Measurements from ENCODE around the gene SRRM2. TPM values are rescaled to one million over a fixed set of nuclear protein-coding genes. Genes with fewer than 3 reads are reported as not detected.

The SRRM2 gene
- total and polyA plus RNA-seq, 8 donors: 536 to 710 (median 632) TPM

DNA sequence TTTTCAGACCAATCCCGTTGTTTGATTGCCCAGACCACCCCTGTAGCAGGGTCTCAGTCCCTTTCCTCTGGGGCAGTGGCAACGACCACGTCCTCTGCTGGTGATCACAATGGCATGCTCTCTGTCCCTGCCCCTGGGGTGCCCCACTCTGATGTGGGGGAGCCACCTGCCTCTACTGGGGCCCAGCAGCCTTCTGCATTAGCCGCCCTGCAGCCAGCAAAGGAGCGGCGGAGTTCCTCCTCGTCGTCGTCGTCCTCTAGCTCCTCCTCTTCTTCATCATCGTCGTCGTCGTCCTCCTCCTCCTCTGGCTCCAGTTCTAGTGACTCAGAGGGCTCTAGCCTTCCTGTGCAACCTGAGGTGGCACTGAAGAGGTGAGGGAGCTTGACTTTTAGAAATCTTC lies 15.5 kb downstream of the SRRM2 start:
- peaks cover 0 to 6% of the 10 kb centered on the region in 2 donors for H3K4me1 ChIP-seq
- DNase-seq: no peak

GRCh38 chr16:2768403-2769089 lies 16.1 kb downstream of the SRRM2 start:
- peaks cover 0 to 6% of the 10 kb centered on the region in 2 donors for H3K4me1 ChIP-seq
- no peaks in the 10 kb centered on the region for H3K9me3 ChIP-seq
- no peak overlapping the region for H3K4me3 ChIP-seq
- H3K27me3 ChIP-seq: no peaks in the 10 kb centered on the region
- intact Hi-C loops (cut with DNase I): no loop called here
- H3K36me3 ChIP-seq: peaks cover 5 to 100% of the 10 kb centered on the region in 2 donors
- TF ChIP-seq CTCF (IDR thresholded peaks at IDR 0.05): no peak
- DNase-seq (no peak), ATAC-seq (no peak)
- H3K27ac ChIP-seq: no peak overlapping the region

More for the DNA sequence above, 15.5 kb downstream of the SRRM2 start:
- ATAC-seq: no peak
- H3K36me3 ChIP-seq: peaks cover 11 to 100% of the 10 kb centered on the region in 2 donors
- intact Hi-C loops (cut with DNase I): no loop called here
- H3K27me3 ChIP-seq: no peaks in the 10 kb centered on the region
- no peak overlapping the region for H3K4me3 ChIP-seq
- no peak for TF ChIP-seq CTCF (IDR thresholded peaks at IDR 0.05)
- no peak overlapping the region for H3K27ac ChIP-seq
- H3K9me3 ChIP-seq: no peaks in the 10 kb centered on the region

GRCh38 chr16:2769100-2769529 lies 16.7 kb downstream of the SRRM2 start:
- Histone ChIP-seq H3K4me3 (no peak overlapping the region), H3K27ac (no peak overlapping the region), H3K4me1 (peaks cover 0 to 7% of the 10 kb centered on the region in 2 donors), H3K27me3 (no peaks in the 10 kb centered on the region), H3K36me3 (peaks cover 5 to 100% of the 10 kb centered on the region in 2 donors), H3K9me3 (no peaks in the 10 kb centered on the region)
- intact Hi-C loops (cut with DNase I): no loop called here
- DNase-seq (no peak), ATAC-seq (no peak)
- no peak for TF ChIP-seq CTCF (IDR thresholded peaks at IDR 0.05)

DNA sequence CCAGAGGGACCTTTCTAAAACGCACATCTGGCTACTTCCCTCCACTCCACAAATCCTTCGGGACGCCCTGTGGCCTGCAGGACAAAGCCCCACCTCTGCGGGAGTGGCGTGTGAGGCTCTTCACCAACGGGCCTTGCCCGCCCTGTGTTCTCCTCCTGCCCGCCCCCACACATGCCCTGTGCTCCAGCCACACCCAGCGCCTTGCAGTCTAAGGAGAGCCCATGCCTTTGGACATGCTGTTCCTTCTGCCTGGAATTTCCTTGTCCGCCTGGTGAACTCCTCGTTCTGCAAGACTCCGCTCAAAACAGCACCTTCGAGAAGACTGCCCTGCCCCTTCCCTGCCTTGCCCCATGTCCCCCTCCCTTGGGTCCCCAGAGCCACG lies 17.2 kb downstream of the SRRM2 start:
- no peak for TF ChIP-seq CTCF (IDR thresholded peaks at IDR 0.05)
- H3K36me3 ChIP-seq: peaks cover 5 to 100% of the 10 kb centered on the region in 2 donors
- H3K27me3 ChIP-seq: no peaks in the 10 kb centered on the region
- peaks cover 0 to 13% of the 10 kb centered on the region in 2 donors for H3K4me1 ChIP-seq
- H3K4me3 ChIP-seq: no peak overlapping the region
- no peak overlapping the region for H3K27ac ChIP-seq
- peak; percentile 85 for ATAC-seq
- no peaks in the 10 kb centered on the region for H3K9me3 ChIP-seq
- DNase-seq: peak in 1 of 4 donors; percentile 60
- intact Hi-C loops (cut with DNase I): no loop called here

DNA sequence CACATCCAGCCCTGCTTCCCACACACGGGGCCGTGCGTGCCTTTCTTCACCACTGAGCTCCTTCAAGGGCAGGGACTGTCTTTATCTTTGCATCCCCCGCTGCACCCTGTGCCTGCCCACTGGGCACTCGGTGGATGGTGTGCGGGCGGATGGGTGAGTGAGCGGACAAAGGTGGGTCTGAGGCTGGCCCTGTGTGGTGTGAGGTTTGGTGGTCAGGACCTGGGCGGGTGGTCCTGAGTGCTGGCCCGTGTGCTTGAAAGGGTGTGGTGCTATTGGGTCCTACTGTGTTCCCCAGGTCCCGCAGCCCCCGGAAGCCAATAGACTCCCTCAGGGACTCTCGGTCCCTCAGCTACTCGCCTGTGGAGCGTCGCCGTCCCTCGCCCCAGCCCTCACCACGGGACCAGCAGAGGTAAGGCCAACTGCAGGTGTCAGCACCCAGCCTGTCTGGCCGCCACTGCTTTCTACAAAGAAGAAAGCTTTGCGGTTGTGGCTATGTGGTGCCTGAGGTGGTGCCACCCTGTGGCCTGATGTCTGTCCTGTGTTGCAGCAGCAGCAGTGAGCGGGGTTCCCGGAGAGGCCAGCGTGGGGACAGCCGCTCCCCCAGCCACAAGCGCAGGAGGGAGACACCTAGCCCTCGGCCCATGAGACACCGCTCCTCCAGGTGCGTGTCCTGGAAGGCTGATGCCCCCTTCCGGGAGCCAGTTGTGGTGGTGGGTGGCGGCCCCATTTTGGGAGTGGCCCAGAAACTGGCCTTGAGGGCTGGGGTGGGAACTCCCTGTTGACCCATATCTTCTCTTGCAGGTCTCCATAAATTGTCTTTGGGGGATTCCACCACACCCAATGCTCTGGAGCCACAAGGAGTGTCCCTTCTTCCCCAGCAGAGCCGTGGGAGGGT lies 17.9 kb downstream of the SRRM2 start:
- H3K27ac ChIP-seq: no peak overlapping the region
- peaks cover 3 to 19% of the 10 kb centered on the region in 2 donors for H3K4me1 ChIP-seq
- H3K27me3 ChIP-seq: no peaks in the 10 kb centered on the region
- intact Hi-C loops (cut with DNase I): no loop called here
- TF ChIP-seq CTCF (IDR thresholded peaks at IDR 0.05): no peak
- no peaks in the 10 kb centered on the region for H3K9me3 ChIP-seq
- H3K4me3 ChIP-seq: no peak overlapping the region
- DNase-seq (no peak), ATAC-seq (no peak)
- peaks cover 5 to 100% of the 10 kb centered on the region in 2 donors for H3K36me3 ChIP-seq

Measured in left lung (tissue), 10 donors.